Mesothelial cell of epicardium (in vitro differentiated cells): Measurements from ENCODE around the gene ISM1. TPM values are rescaled to one million over a fixed set of nuclear protein-coding genes. Genes with fewer than 3 reads are reported as not detected.

Experiments
- DNase-seq, 2 experiments: peaks; one replicate each; pipeline ENCODE4 v3.0.0; 2021; ENCODE audit warnings: low spot score in 2 of 2; ENCODE audit not compliant: unreplicated experiment in 2 of 2
- H3K27ac Mint-ChIP-seq: 2 replicates; pipeline ENCODE4 v1.8.0; 2021; ENCODE audit warnings: mixed read lengths
- H3K27me3 Mint-ChIP-seq: 2 replicates; pipeline ENCODE4 v1.8.0; 2021; ENCODE audit warnings: low read depth, mixed read lengths
- H3K36me3 Mint-ChIP-seq: 2 replicates; pipeline ENCODE4 v1.8.0; 2021; ENCODE audit warnings: mixed read lengths
- H3K4me1 Mint-ChIP-seq: 2 replicates; pipeline ENCODE4 v1.8.0; 2021; ENCODE audit warnings: mixed read lengths
- H3K4me3 Mint-ChIP-seq: 2 replicates; pipeline ENCODE4 v1.8.0; 2021; ENCODE audit warnings: mild to moderate bottlenecking, moderate library complexity, mixed read lengths
- H3K9me3 Mint-ChIP-seq: 2 replicates; pipeline ENCODE4 v1.8.0; 2021; ENCODE audit warnings: mixed read lengths
- CTCF ChIP-seq: fragments of 200-600 bp; sonication (generic); IDR thresholded peaks from one replicate; pipeline ENCODE4 v1.5.0; 2021; ENCODE audit warnings: antibody characterized with exemption; ENCODE audit not compliant: unreplicated experiment
- total RNA-seq: library from RNA; stranded (reverse); gene quantifications from 3 replicates; pipeline ENCODE4 v1.2.1, GENCODE V29; 2021

The ISM1 gene
- total RNA-seq, 1 donor from 2014 or later, result 5.6 TPM

- H3K27ac Mint-ChIP-seq, result no peak overlapping the region
- no peak for TF ChIP-seq CTCF
- H3K9me3 Mint-ChIP-seq, result peaks cover 4% of the 10 kb centered on the region
- no peak for DNase-seq
- H3K36me3 Mint-ChIP-seq, result no peaks in the 10 kb centered on the region
- peaks cover 10% of the 10 kb centered on the region for H3K4me1 Mint-ChIP-seq
- H3K27me3 Mint-ChIP-seq, result peaks cover 45% of the 10 kb centered on the region
- H3K4me3 Mint-ChIP-seq, result no peak overlapping the region
Observed at GRCh38 chr20:13213335-13213734, 7.7 kb upstream of the ISM1 start.

GRCh38 chr20:13216533-13216932 lies 4.5 kb upstream of the ISM1 start:
- Mint-ChIP-seq H3K27me3 (peaks cover 69% of the 10 kb centered on the region), H3K9me3 (peaks cover 4% of the 10 kb centered on the region), H3K36me3 (no peaks in the 10 kb centered on the region), H3K4me3 (no peak overlapping the region), H3K27ac (no peak overlapping the region), H3K4me1 (peaks cover 20% of the 10 kb centered on the region)
- no peak for DNase-seq
- no peak for TF ChIP-seq CTCF

GRCh38 chr20:13219327-13220193 lies 1.5 kb upstream of the ISM1 start:
- peak overlapping the region; percentile 68 for H3K27ac Mint-ChIP-seq
- H3K9me3 Mint-ChIP-seq, result no peaks in the 10 kb centered on the region
- H3K36me3 Mint-ChIP-seq, result no peaks in the 10 kb centered on the region
- peak overlapping the region; percentile 79 for H3K4me3 Mint-ChIP-seq
- peaks cover 85% of the 10 kb centered on the region for H3K27me3 Mint-ChIP-seq
- DNase-seq, result no peak
- TF ChIP-seq CTCF, result no peak
- peaks cover 14% of the 10 kb centered on the region for H3K4me1 Mint-ChIP-seq

- peaks cover 82% of the 10 kb centered on the region for H3K27me3 Mint-ChIP-seq
- peak overlapping the region; percentile 79 for H3K4me3 Mint-ChIP-seq
- H3K27ac Mint-ChIP-seq, result no peak overlapping the region
- peaks cover 14% of the 10 kb centered on the region for H3K4me1 Mint-ChIP-seq
- DNase-seq, result peak; percentile 29 to 62
- H3K9me3 Mint-ChIP-seq, result no peaks in the 10 kb centered on the region
- H3K36me3 Mint-ChIP-seq, result no peaks in the 10 kb centered on the region
- TF ChIP-seq CTCF, result no peak
Observed at GRCh38 chr20:13220194-13220903, 725 bp upstream of the ISM1 start.

GRCh38 chr20:13221313-13221672 lies 219 bp downstream of the ISM1 start:
- H3K27me3 Mint-ChIP-seq, result peaks cover 77% of the 10 kb centered on the region
- H3K36me3 Mint-ChIP-seq, result no peaks in the 10 kb centered on the region
- TF ChIP-seq CTCF, result no peak
- H3K9me3 Mint-ChIP-seq, result no peaks in the 10 kb centered on the region
- no peak overlapping the region for H3K4me3 Mint-ChIP-seq
- no peak overlapping the region for H3K27ac Mint-ChIP-seq
- H3K4me1 Mint-ChIP-seq, result peaks cover 14% of the 10 kb centered on the region
- no peak for DNase-seq
